ENCODE results near the gene M6PR.

The M6PR gene

DNA sequence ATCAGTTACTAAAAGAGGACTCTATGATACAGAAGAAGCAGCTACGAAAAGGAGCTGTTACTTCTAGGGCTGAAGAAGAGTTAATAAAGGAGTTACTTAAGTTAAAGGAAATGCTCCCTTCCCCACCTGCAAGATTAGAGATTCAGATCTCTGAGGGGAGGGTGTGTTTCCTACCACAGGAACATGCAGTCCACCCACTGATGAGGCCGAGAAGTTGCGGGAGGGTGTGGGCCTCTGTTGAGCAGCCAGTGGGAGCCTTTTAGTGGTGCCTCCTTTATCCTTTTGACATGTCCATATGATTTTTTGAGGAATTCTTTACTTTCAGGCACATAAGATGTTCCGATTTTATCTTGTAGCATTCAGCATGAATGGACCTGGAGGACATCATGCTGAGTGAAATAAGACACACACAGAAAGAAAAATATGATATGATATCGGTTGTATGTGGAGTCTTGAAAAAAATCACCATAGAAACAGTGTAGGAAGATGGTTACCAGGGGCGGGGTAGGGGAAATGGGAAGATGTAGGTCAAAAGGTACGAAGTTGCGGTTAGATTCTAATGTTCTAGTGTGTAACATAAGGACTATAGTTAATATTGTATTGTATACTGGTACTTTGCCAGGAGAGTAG lies 4.4 kb upstream of the M6PR start:
- no peak for DNase-seq (ENCODE audit: low read depth in 2 of 2)
- TF ChIP-seq, protein P1, sequence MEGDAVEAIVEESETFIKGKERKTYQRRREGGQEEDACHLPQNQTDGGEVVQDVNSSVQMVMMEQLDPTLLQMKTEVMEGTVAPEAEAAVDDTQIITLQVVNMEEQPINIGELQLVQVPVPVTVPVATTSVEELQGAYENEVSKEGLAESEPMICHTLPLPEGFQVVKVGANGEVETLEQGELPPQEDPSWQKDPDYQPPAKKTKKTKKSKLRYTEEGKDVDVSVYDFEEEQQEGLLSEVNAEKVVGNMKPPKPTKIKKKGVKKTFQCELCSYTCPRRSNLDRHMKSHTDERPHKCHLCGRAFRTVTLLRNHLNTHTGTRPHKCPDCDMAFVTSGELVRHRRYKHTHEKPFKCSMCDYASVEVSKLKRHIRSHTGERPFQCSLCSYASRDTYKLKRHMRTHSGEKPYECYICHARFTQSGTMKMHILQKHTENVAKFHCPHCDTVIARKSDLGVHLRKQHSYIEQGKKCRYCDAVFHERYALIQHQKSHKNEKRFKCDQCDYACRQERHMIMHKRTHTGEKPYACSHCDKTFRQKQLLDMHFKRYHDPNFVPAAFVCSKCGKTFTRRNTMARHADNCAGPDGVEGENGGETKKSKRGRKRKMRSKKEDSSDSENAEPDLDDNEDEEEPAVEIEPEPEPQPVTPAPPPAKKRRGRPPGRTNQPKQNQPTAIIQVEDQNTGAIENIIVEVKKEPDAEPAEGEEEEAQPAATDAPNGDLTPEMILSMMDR (IDR thresholded peaks at IDR 0.05; ENCODE audit: low read depth, low read length), result no peak
- no peak overlapping the region for H3K4me3 ChIP-seq (replicated peaks in 1 of 2; ENCODE audit: low read depth in 2 of 2, low read length in 2 of 2)

DNA sequence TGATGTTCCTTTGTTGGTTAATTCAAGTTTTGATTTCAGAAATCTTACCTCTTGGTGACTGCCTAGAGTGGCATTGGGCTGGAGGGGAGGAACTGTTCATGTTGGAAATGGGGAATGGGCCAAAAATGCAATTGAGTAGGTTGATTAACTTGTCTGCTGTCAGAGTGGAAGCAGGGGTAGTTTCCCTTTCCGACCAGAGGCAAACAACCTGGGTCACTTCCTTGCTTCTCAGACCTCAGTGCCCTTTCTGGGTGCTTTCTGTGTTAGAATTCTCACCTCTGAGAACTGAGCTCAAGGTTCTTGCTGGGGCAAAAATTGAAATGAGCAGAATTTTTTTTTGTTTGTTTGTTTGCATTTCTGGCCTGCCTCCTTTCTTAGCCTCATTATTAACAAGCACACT lies 2.3 kb upstream of the M6PR start:
- TF ChIP-seq, protein P1 (IDR thresholded peaks at IDR 0.05; ENCODE audit: low read depth, low read length), result no peak
- H3K4me3 ChIP-seq (replicated peaks in 1 of 2; ENCODE audit: low read depth in 2 of 2, low read length in 2 of 2), result no peak overlapping the region
- no peak for DNase-seq (ENCODE audit: low read depth in 2 of 2)

DNA sequence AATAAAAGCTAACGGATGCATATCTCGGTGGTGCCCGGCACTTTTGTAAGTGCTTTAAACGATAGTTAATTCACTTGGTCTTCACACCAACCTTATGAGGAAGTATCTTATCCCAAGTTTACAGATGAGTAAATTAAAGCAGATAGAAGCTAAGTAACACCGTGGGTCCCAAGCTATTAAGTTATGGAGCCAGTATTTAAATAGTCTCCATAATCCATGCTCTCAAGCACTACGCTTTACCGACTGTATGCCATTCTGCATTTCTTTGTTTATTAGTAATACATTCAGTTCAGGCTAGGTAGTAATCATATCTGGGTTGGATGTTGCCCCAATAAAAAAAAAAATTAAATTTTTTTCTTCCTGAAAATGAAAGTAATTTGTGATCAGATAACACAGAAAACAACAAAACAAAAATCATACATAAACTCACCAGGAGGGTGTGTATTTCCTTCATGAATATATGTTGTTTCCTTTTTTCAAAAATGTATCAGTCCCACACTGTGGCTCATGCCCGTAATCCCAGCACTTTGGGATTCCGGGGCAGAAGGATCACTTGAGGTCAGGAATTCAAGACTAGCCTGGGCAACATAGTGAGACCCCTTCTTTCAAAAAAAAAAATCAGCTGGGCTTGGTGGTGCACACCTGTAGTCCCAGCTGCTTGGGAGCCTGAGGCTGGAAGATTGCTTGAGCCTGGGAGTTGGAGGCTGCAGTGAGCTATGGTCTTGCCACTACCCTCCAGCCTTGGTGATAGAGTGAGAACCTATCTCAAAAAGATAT lies 1.4 kb upstream of the M6PR start:
- peak in 1 of 2 donors; percentile 5 for DNase-seq (ENCODE audit: low read depth in 2 of 2)
- H3K4me3 ChIP-seq (replicated peaks in 1 of 2; ENCODE audit: low read depth in 2 of 2, low read length in 2 of 2), result peak overlapping the region; percentile 85 to 91

DNA sequence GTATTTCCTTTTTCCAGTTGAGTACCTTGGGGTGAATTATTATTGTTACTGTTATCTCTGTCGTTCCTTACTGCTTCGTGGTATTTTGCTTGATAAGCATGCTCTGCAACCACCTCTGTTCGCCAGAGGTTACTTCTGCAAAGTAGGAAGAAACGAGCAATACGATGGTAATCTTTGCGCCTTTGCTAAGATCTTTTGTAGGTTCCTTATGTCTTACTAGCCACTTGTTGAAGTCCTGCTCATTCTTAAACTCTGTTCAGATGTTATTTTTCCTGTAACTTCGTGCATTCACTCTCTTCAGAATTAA lies 729 bp upstream of the M6PR start:
- peak overlapping the region; percentile 85 to 91 for H3K4me3 ChIP-seq (replicated peaks in 1 of 2; ENCODE audit: low read depth in 2 of 2, low read length in 2 of 2)
- TF ChIP-seq, protein P1 (IDR thresholded peaks at IDR 0.05; ENCODE audit: low read depth, low read length), result no peak

More for the DNA sequence above, 1.4 kb upstream of the M6PR start:
- TF ChIP-seq, protein P1 (IDR thresholded peaks at IDR 0.05; ENCODE audit: low read depth, low read length), result no peak

DNA sequence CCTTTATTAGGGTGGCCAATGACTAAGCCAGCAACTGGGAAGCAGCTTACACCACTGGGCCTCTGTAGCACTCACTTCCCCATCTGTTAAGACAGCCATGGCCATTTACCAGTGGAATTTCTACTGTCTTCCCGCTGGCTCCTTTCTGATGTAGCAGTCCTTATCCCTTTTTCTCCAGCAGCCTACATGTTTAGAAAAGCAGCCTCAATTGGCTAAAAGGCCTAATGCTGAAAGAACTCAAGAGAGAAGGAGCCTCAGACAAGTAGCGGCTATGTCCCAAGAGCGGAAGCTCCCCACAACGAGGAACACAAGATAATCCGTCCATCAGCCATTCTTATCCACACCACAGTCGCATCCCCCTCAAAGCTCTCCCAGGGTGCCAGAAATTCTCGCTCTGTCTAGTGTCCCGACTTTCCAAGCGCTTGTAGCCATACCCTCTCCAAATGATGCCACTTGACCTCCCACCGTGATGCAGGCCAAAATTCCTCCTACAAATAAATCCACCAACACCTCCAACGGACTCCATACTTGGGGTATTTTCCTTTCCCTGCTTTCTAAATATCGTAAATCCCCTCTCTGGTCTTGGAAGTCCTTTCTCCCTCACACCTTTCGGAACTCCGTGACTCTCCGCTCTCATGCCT lies 624 bp downstream of the M6PR start:
- TF ChIP-seq, protein P1 (IDR thresholded peaks at IDR 0.05; ENCODE audit: low read depth, low read length), result no peak
- DNase-seq (ENCODE audit: low read depth in 2 of 2), result peak; percentile 49 to 50

More for the DNA sequence above, 729 bp upstream of the M6PR start:
- no peak for DNase-seq (ENCODE audit: low read depth in 2 of 2)

DNA sequence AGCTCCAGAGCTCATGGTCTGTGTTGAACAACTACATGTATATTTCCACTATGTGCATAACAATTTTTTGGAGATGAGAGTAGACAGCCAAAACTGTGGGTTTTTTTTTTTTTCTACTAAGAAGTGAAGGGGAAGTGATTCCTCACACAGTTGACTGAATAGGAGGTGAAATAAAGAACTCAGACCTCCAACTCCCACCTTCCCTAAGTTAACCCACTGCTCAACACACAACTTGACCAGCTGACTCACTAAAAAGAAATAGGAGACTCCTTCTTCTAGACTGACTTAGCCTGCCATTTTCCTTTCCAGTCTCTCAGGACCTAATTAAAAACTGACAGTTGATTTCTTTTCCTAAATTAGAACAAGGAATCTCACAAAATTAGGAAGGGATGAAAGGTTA lies 1.7 kb downstream of the M6PR start:
- DNase-seq (ENCODE audit: low read depth in 2 of 2), result no peak
- TF ChIP-seq, protein P1 (IDR thresholded peaks at IDR 0.05; ENCODE audit: low read depth, low read length), result no peak
- no peak overlapping the region for H3K4me3 ChIP-seq (replicated peaks in 1 of 2; ENCODE audit: low read depth in 2 of 2, low read length in 2 of 2)

More for the DNA sequence above, 624 bp downstream of the M6PR start:
- peak overlapping the region; percentile 85 to 91 for H3K4me3 ChIP-seq (replicated peaks in 1 of 2; ENCODE audit: low read depth in 2 of 2, low read length in 2 of 2)
